Neural progenitor cell (in vitro differentiated cells): Measurements from ENCODE around the gene SLC20A1. TPM values are rescaled to one million over a fixed set of nuclear protein-coding genes. Genes with fewer than 3 reads are reported as not detected.

ENCODE experiments used
- DNase-seq: peaks from one replicate; pipeline ENCODE4 v3.0.0-alpha.2; 2016; ENCODE audit warnings: low spot score
- H2AFZ ChIP-seq: fragments of 200-600 bp; sonication (generic); replicated peaks from 2 replicates; pipeline ENCODE4 v1.6.1; 2016; ENCODE audit warnings: antibody characterized with exemption
- H3F3A ChIP-seq: fragments of 200-600 bp; sonication (generic); 2 replicates; pipeline ENCODE4 v1.6.1; 2016; ENCODE audit warnings: antibody characterized with exemption, low read depth
- H3K27ac ChIP-seq: fragments of 200-600 bp; sonication (generic); 2 replicates; pipeline ENCODE4 v1.5.1; 2016; ENCODE audit warnings: mild to moderate bottlenecking
- H3K27me3 ChIP-seq: fragments of 200-600 bp; sonication (generic); 2 replicates; pipeline ENCODE4 v1.6.1; 2016; ENCODE audit warnings: mild to moderate bottlenecking, moderate library complexity
- H3K36me3 ChIP-seq: fragments of 200-600 bp; sonication (generic); 2 replicates; pipeline ENCODE4 v1.5.1; 2016
- H3K4me1 ChIP-seq: fragments of 200-600 bp; sonication (generic); 2 replicates; pipeline ENCODE4 v1.6.1; 2016; ENCODE audit warnings: mixed run types
- H3K4me2 ChIP-seq: fragments of 200-600 bp; sonication (generic); 2 replicates; pipeline ENCODE4 v1.6.1; 2016
- H3K4me3 ChIP-seq: fragments of 200-600 bp; sonication (generic); 2 replicates; pipeline ENCODE4 v1.5.1; 2016
- H3K79me2 ChIP-seq: fragments of 200-600 bp; sonication (generic); 2 replicates; pipeline ENCODE4 v1.6.1; 2016; ENCODE audit warnings: low read depth
- H3K9ac ChIP-seq: fragments of 200-600 bp; sonication (generic); 2 replicates; pipeline ENCODE4 v1.6.1; 2016
- H3K9me3 ChIP-seq: fragments of 200-600 bp; sonication (generic); 2 replicates; pipeline ENCODE4 v1.5.1; 2016; ENCODE audit warnings: low read depth
- H4K20me1 ChIP-seq: fragments of 200-600 bp; sonication (generic); 2 replicates; pipeline ENCODE4 v1.6.1; 2016; ENCODE audit warnings: low read depth
- H3K27ac Mint-ChIP-seq: 3 replicates; pipeline ENCODE4 v1.8.0; 2021; ENCODE audit warnings: mixed read lengths
- H3K27me3 Mint-ChIP-seq: 2 replicates; pipeline ENCODE4 v1.8.0; 2022; ENCODE audit warnings: low read depth, mild to moderate bottlenecking, inconsistent platforms, moderate library complexity, mixed read lengths; ENCODE audit not compliant: insufficient read depth
- H3K36me3 Mint-ChIP-seq: 3 replicates; pipeline ENCODE4 v1.8.0; 2021; ENCODE audit warnings: mixed read lengths
- H3K4me1 Mint-ChIP-seq: 3 replicates; pipeline ENCODE4 v1.8.0; 2021; ENCODE audit warnings: mixed read lengths
- H3K4me3 Mint-ChIP-seq: 3 replicates; pipeline ENCODE4 v1.8.0; 2021; ENCODE audit warnings: mild to moderate bottlenecking, moderate library complexity, mixed read lengths
- H3K9me3 Mint-ChIP-seq: 3 replicates; pipeline ENCODE4 v1.8.0; 2020; ENCODE audit warnings: mixed read lengths
- EZH2 ChIP-seq: fragments of 200-600 bp; sonication (generic); IDR thresholded peaks from 2 replicates; pipeline ENCODE4 v1.6.1; 2017; ENCODE audit warnings: antibody characterized with exemption, mild to moderate bottlenecking, moderate library complexity
- EZH2phosphoT487 ChIP-seq: fragments of 200-600 bp; sonication (generic); IDR thresholded peaks from 2 replicates; pipeline ENCODE4 v1.6.1; 2017; ENCODE audit warnings: antibody characterized with exemption
- total RNA-seq: library from RNA; depleted of rRNA; stranded (reverse); fragments of >200 nt; gene quantifications from 2 replicates; pipeline ENCODE4 v1.2.3, GENCODE V29; 2015; ENCODE audit warnings: low replicate concordance
- TF ChIP-seq, protein P1 (sequence below): fragments of 200-600 bp; sonication (generic); IDR thresholded peaks from 2 replicates; pipeline ENCODE4 v1.5.1; 2017; ENCODE audit warnings: antibody characterized with exemption, mild to moderate bottlenecking

SLC20A1 gene, protein sequence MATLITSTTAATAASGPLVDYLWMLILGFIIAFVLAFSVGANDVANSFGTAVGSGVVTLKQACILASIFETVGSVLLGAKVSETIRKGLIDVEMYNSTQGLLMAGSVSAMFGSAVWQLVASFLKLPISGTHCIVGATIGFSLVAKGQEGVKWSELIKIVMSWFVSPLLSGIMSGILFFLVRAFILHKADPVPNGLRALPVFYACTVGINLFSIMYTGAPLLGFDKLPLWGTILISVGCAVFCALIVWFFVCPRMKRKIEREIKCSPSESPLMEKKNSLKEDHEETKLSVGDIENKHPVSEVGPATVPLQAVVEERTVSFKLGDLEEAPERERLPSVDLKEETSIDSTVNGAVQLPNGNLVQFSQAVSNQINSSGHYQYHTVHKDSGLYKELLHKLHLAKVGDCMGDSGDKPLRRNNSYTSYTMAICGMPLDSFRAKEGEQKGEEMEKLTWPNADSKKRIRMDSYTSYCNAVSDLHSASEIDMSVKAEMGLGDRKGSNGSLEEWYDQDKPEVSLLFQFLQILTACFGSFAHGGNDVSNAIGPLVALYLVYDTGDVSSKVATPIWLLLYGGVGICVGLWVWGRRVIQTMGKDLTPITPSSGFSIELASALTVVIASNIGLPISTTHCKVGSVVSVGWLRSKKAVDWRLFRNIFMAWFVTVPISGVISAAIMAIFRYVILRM
- 46.1 and 61.1 TPM in 2 replicates for total RNA-seq

DNA sequence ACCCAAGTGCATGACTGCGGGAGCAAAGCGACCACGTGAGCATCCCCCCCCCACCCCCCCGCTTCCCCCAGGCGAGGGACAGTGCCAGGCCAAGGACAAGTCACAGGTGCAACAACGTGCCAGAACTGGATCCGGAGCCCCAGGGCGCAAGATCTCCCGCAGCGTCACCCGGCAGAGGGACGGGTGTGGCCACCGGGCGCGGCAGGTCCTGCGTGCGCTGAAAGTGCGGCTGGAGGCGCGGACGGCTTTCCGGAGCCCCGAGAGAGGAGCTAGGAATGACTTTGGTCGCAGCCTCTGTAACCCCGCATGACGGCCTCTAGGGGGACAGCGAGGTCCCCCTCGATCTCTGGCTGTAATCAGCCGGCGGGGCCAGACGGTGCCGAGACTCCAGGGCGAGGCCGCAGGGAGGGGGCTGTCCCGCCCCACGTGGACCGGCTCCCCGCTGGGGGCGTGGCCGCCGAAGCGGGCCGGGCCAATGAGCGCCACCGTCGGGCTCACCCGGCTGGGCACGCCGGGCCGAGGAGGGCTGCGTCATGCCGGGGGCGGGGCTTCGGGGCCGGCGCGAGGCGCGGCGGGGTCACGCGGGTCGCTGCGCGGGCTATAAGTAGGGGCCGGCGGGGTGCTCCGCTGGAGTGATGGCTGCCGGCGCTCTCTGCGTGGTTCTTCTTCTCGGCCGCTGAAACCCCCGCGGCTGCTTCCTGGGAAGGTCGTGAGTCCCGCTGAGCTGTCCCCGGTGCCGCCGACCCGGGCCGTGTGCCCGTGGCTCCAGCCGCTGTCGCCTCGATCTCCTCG, at the start of gene SLC20A1:
Gene SLC20A1, plus strand, starts transcription at position 630 of the 792 bp plus-strand sequence. CDS start 890 bp downstream, outside the sequence.
- peaks cover 46% of the 10 kb centered on the region for H3K79me2 ChIP-seq
- Mint-ChIP-seq H3K27me3 (peaks cover 10% of the 10 kb centered on the region), H3K4me1 (peaks cover 39% of the 10 kb centered on the region), H3K9me3 (no peaks in the 10 kb centered on the region), H3K27ac (no peak within 1 kb of the TSS), H3K4me3 (peak within 1 kb of the TSS; percentile 95), H3K36me3 (peaks cover 21% of the 10 kb centered on the region)
- peaks cover 19% of the 10 kb centered on the region for H4K20me1 ChIP-seq
- H3K27me3 ChIP-seq, result peaks cover 28% of the 10 kb centered on the region
- peaks cover 4% of the 10 kb centered on the region for H3F3A ChIP-seq
- no peaks in the 10 kb centered on the region for H3K9me3 ChIP-seq
- peaks cover 26% of the 10 kb centered on the region for H3K4me1 ChIP-seq
- peaks cover 19% of the 10 kb centered on the region for H3K36me3 ChIP-seq
- H3K27ac ChIP-seq, result peak within 1 kb of the TSS; percentile 42
- H2AFZ ChIP-seq, result no peak within 1 kb of the TSS
- peak within 1 kb of the TSS; percentile 81 for H3K4me2 ChIP-seq
- TF ChIP-seq EZH2 (no peak), EZH2phosphoT487 (no peak)
- TF ChIP-seq, protein P1, sequence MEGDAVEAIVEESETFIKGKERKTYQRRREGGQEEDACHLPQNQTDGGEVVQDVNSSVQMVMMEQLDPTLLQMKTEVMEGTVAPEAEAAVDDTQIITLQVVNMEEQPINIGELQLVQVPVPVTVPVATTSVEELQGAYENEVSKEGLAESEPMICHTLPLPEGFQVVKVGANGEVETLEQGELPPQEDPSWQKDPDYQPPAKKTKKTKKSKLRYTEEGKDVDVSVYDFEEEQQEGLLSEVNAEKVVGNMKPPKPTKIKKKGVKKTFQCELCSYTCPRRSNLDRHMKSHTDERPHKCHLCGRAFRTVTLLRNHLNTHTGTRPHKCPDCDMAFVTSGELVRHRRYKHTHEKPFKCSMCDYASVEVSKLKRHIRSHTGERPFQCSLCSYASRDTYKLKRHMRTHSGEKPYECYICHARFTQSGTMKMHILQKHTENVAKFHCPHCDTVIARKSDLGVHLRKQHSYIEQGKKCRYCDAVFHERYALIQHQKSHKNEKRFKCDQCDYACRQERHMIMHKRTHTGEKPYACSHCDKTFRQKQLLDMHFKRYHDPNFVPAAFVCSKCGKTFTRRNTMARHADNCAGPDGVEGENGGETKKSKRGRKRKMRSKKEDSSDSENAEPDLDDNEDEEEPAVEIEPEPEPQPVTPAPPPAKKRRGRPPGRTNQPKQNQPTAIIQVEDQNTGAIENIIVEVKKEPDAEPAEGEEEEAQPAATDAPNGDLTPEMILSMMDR, result peak; percentile 72
- peak; percentile 97 for DNase-seq
- peak within 1 kb of the TSS; percentile 62 for H3K9ac ChIP-seq
- peak within 1 kb of the TSS; percentile 91 for H3K4me3 ChIP-seq

DNA sequence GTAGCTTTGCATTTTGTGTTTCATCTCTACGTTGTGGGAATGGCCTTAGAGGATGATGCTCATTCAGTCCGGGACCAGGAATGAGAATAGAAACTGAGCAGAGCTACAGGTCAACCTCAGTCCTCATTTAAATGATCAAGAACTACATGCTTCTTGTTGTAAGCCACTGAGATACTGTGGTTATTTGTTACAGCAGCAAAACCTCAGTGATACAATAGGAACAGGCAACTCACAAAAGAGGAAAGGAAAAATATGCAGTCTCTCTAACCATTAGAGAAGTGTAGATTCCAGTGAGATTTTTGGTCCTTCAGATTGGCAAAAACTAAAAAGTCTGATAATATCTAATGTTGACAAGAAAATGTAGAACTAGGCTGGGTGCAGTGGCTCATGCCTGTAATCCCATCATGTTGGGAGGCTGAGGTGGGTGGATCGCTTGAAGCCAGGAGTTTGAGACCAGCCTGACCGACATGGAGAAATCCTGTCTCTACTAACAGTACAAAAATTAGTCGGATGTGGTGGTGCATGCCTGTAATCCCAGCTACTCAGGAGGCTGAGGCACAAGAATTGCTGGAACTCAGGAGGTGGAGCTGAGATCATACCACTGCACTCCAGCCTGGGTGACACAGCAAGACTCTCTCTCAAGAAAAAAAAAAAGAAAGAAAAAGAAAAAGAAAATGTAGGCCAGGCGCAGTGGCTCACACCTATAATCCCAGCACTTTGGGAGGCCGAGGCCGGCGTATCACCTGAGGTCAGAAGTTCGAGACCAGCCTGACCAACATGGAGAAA, 48.0 kb upstream of the SLC20A1 start:
- Mint-ChIP-seq H3K4me1 (peaks cover 4% of the 10 kb centered on the region), H3K27me3 (peaks cover 6% of the 10 kb centered on the region), H3K27ac (no peak overlapping the region), H3K4me3 (no peak overlapping the region), H3K9me3 (peaks cover 2% of the 10 kb centered on the region), H3K36me3 (peaks cover 9% of the 10 kb centered on the region)
- H3K79me2 ChIP-seq, result no peaks in the 10 kb centered on the region
- DNase-seq, result no peak
- H3K36me3 ChIP-seq, result no peaks in the 10 kb centered on the region
- H3K4me3 ChIP-seq, result no peak overlapping the region
- H4K20me1 ChIP-seq, result no peaks in the 10 kb centered on the region
- H3K4me2 ChIP-seq, result no peak overlapping the region
- no peak overlapping the region for H3K9ac ChIP-seq
- H3K9me3 ChIP-seq, result no peaks in the 10 kb centered on the region
- no peaks in the 10 kb centered on the region for H3K27me3 ChIP-seq
- H3K4me1 ChIP-seq, result no peaks in the 10 kb centered on the region
- no peak overlapping the region for H3K27ac ChIP-seq
- no peaks in the 10 kb centered on the region for H3F3A ChIP-seq
- H2AFZ ChIP-seq, result no peak overlapping the region
- no peak for TF ChIP-seq EZH2phosphoT487
- TF ChIP-seq, protein P1, result no peak
- no peak for TF ChIP-seq EZH2

DNA sequence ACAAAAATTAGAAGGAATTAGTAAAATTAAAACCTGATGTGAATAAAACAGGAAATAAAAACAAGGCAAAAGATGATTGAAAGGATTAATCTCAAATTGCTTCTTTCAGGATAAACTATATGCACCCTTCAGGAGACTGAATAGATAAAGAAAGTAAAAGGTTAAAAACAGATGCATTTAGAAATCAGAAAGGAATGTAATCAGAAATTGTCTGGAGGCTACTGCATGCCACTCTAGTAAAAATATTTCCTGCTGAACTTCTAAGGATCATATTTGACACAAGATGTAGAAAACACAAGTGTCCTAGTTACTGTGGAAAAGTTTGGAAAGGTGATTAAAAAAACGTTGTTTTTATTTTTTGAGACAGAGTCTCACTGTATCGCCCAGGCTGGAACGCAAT, 45.1 kb upstream of the SLC20A1 start:
- Mint-ChIP-seq H3K27ac (no peak overlapping the region), H3K27me3 (peaks cover 5% of the 10 kb centered on the region), H3K4me1 (peaks cover 4% of the 10 kb centered on the region), H3K36me3 (peaks cover 2% of the 10 kb centered on the region), H3K4me3 (no peak overlapping the region), H3K9me3 (peaks cover 2% of the 10 kb centered on the region)
- H3K9me3 ChIP-seq, result no peaks in the 10 kb centered on the region
- no peaks in the 10 kb centered on the region for H3K4me1 ChIP-seq
- no peaks in the 10 kb centered on the region for H3F3A ChIP-seq
- H3K27ac ChIP-seq, result no peak overlapping the region
- H3K9ac ChIP-seq, result no peak overlapping the region
- no peak overlapping the region for H3K4me3 ChIP-seq
- no peaks in the 10 kb centered on the region for H4K20me1 ChIP-seq
- TF ChIP-seq, protein P1, result no peak
- no peak for TF ChIP-seq EZH2phosphoT487
- H3K36me3 ChIP-seq, result no peaks in the 10 kb centered on the region
- no peak overlapping the region for H2AFZ ChIP-seq
- no peak overlapping the region for H3K4me2 ChIP-seq
- no peaks in the 10 kb centered on the region for H3K27me3 ChIP-seq
- no peak for DNase-seq
- H3K79me2 ChIP-seq, result no peaks in the 10 kb centered on the region
